ENCODE data around the gene PRDM15.

DNA sequence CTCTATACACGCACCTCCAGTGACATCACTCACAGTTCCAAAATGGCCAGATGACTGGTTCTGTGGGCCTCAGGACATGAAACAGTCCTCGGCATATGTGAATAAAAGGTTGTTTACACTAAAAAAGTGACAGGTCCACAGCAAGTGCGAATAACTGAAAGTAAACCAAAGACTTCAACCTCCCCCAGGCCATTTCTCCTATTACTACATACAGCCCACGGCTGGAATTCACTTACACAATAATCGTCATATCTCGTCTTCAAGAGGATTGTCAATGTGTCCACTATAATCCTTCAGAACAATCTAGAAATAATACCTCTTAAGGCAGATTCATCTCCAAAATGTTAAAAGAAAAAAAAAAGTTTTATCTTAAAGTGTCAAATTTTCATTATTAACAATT is 1.9 kb upstream of the PRDM15 start:
- TF ChIP-seq, protein P1, sequence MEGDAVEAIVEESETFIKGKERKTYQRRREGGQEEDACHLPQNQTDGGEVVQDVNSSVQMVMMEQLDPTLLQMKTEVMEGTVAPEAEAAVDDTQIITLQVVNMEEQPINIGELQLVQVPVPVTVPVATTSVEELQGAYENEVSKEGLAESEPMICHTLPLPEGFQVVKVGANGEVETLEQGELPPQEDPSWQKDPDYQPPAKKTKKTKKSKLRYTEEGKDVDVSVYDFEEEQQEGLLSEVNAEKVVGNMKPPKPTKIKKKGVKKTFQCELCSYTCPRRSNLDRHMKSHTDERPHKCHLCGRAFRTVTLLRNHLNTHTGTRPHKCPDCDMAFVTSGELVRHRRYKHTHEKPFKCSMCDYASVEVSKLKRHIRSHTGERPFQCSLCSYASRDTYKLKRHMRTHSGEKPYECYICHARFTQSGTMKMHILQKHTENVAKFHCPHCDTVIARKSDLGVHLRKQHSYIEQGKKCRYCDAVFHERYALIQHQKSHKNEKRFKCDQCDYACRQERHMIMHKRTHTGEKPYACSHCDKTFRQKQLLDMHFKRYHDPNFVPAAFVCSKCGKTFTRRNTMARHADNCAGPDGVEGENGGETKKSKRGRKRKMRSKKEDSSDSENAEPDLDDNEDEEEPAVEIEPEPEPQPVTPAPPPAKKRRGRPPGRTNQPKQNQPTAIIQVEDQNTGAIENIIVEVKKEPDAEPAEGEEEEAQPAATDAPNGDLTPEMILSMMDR (IDR thresholded peaks at IDR 0.05; ENCODE audit: extremely low read depth in 1 of 2, insufficient read depth in 1 of 2, low read depth in 1 of 2, low read length in 2 of 2) = no peak
- TF ChIP-seq POLR2A (IDR thresholded peaks at IDR 0.05; ENCODE audit: low read depth, low read length) (no peak), EZH2 (IDR thresholded peaks at IDR 0.05; ENCODE audit: borderline replicate concordance, low read depth, low read length, severe bottlenecking) (no peak), MAX (IDR thresholded peaks at IDR 0.05; ENCODE audit: insufficient read depth, insufficient read length) (no peak)
